Measurements from ENCODE around the gene DACT3. TPM values are rescaled to one million over a fixed set of nuclear protein-coding genes. Genes with fewer than 3 reads are reported as not detected.

The DACT3 gene
- total and polyA plus RNA-seq, 2 of the 13 experiments (the other 11 are each of a cell fraction or from before 2014, with no cell fraction given), result 0.04 TPM; not detected in 1

GRCh38 chr19:46600384-46601317 lies 60.3 kb downstream of the DACT3 start (continued):
- TF ChIP-seq CEBPB (IDR thresholded peaks at IDR 0.05; ENCODE audit: borderline replicate concordance, low read depth, low read length), result no peak
- TF ChIP-seq SCMH1 (CRISPR knock-in tag; IDR thresholded peaks at IDR 0.05; ENCODE audit: borderline replicate concordance), result no peak
- TF ChIP-seq NCOR1 (IDR thresholded peaks at IDR 0.05; ENCODE audit: borderline replicate concordance, low read length), result peak; percentile 29; the same call in 1 of the 2 replicates
- no peak for TF ChIP-seq THYN1 (CRISPR knock-in tag; IDR thresholded peaks at IDR 0.05; ENCODE audit: borderline replicate concordance, low read depth)
- no peak for TF ChIP-seq TAF15 (IDR thresholded peaks at IDR 0.05; ENCODE audit: low read depth, low read length, poor library complexity, severe bottlenecking)
- no peak for TF ChIP-seq IKZF4 (CRISPR knock-in tag; IDR thresholded peaks at IDR 0.05; ENCODE audit: borderline replicate concordance, low read depth, not compliant biosample characterization)
- TF ChIP-seq, protein P1, sequence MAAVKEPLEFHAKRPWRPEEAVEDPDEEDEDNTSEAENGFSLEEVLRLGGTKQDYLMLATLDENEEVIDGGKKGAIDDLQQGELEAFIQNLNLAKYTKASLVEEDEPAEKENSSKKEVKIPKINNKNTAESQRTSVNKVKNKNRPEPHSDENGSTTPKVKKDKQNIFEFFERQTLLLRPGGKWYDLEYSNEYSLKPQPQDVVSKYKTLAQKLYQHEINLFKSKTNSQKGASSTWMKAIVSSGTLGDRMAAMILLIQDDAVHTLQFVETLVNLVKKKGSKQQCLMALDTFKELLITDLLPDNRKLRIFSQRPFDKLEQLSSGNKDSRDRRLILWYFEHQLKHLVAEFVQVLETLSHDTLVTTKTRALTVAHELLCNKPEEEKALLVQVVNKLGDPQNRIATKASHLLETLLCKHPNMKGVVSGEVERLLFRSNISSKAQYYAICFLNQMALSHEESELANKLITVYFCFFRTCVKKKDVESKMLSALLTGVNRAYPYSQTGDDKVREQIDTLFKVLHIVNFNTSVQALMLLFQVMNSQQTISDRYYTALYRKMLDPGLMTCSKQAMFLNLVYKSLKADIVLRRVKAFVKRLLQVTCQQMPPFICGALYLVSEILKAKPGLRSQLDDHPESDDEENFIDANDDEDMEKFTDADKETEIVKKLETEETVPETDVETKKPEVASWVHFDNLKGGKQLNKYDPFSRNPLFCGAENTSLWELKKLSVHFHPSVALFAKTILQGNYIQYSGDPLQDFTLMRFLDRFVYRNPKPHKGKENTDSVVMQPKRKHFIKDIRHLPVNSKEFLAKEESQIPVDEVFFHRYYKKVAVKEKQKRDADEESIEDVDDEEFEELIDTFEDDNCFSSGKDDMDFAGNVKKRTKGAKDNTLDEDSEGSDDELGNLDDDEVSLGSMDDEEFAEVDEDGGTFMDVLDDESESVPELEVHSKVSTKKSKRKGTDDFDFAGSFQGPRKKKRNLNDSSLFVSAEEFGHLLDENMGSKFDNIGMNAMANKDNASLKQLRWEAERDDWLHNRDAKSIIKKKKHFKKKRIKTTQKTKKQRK (IDR thresholded peaks at IDR 0.05; ENCODE audit: low read length), result no peak
- TF ChIP-seq, protein P2, sequence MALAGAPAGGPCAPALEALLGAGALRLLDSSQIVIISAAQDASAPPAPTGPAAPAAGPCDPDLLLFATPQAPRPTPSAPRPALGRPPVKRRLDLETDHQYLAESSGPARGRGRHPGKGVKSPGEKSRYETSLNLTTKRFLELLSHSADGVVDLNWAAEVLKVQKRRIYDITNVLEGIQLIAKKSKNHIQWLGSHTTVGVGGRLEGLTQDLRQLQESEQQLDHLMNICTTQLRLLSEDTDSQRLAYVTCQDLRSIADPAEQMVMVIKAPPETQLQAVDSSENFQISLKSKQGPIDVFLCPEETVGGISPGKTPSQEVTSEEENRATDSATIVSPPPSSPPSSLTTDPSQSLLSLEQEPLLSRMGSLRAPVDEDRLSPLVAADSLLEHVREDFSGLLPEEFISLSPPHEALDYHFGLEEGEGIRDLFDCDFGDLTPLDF (CRISPR knock-in tag; IDR thresholded peaks at IDR 0.05), result peak; percentile 64; the same call in 1 of the 2 replicates
- TF ChIP-seq HOXA5 (CRISPR knock-in tag; IDR thresholded peaks at IDR 0.05), result peak; percentile 77; the same call in 1 of the 2 replicates
- TF ChIP-seq ZNF543 (CRISPR knock-in tag; IDR thresholded peaks at IDR 0.05), result no peak
- no peak for TF ChIP-seq ZNF207 (IDR thresholded peaks at IDR 0.05; ENCODE audit: borderline replicate concordance)
- TF ChIP-seq PLSCR1 (CRISPR knock-in tag; IDR thresholded peaks at IDR 0.05; ENCODE audit: borderline replicate concordance), result no peak
- TF ChIP-seq ZBTB7B (CRISPR knock-in tag; IDR thresholded peaks at IDR 0.05), result no peak
- TF ChIP-seq ZNF782 (CRISPR knock-in tag; IDR thresholded peaks at IDR 0.05; ENCODE audit: borderline replicate concordance), result no peak
- peak; percentile 82 to 86 for TF ChIP-seq POLR2A (IDR thresholded peaks at IDR 0.05; ENCODE audit: insufficient read depth in 1 of 2, low read depth in 2 of 2, low read length in 2 of 2)
- TF ChIP-seq ZNF253 (CRISPR knock-in tag; IDR thresholded peaks at IDR 0.05; ENCODE audit: borderline replicate concordance), result no peak
- TF ChIP-seq ZNF850 (CRISPR knock-in tag; conservative IDR thresholded peaks at IDR 0.05), result no peak; the same call in 1 of the 2 replicates
- TF ChIP-seq PHF8 (CRISPR knock-in tag; IDR thresholded peaks at IDR 0.05), result peak; percentile 69
- no peak for TF ChIP-seq SNAI1 (CRISPR knock-in tag; IDR thresholded peaks at IDR 0.05; ENCODE audit: borderline replicate concordance)
- TF ChIP-seq GTF2F1 (IDR thresholded peaks at IDR 0.05; ENCODE audit: low read length), result no peak
- no peak for TF ChIP-seq NR3C1 (CRISPR knock-in tag; IDR thresholded peaks at IDR 0.05)
- TF ChIP-seq ZBTB38 (CRISPR knock-in tag; IDR thresholded peaks at IDR 0.05), result no peak
- no peak; the same call in 1 of the 2 replicates for TF ChIP-seq ESRRA (CRISPR knock-in tag; IDR thresholded peaks at IDR 0.05; ENCODE audit: low read depth)
- TF ChIP-seq ZNF224 (CRISPR knock-in tag; IDR thresholded peaks at IDR 0.05), result no peak
- TF ChIP-seq NFYB (CRISPR knock-in tag; IDR thresholded peaks at IDR 0.05), result peak; percentile 98
- no peak for TF ChIP-seq ZNF354B (CRISPR knock-in tag; IDR thresholded peaks at IDR 0.05)

Measured in HepG2 (cell line).